HG03432 (cell line): ENCODE measurements around the gene GPR180.
A peak's percentile ranks its signal among the peaks of the same experiment; 100 is the strongest.

ENCODE experiments used
- ATAC-seq: cut with Tn5 transposase; IDR thresholded peaks from one replicate; pipeline ENCODE4 v1.9.1; 2021; ENCODE audit warnings: mild to moderate bottlenecking, moderate library complexity; ENCODE audit not compliant: unreplicated experiment

GPR180 gene

DNA sequence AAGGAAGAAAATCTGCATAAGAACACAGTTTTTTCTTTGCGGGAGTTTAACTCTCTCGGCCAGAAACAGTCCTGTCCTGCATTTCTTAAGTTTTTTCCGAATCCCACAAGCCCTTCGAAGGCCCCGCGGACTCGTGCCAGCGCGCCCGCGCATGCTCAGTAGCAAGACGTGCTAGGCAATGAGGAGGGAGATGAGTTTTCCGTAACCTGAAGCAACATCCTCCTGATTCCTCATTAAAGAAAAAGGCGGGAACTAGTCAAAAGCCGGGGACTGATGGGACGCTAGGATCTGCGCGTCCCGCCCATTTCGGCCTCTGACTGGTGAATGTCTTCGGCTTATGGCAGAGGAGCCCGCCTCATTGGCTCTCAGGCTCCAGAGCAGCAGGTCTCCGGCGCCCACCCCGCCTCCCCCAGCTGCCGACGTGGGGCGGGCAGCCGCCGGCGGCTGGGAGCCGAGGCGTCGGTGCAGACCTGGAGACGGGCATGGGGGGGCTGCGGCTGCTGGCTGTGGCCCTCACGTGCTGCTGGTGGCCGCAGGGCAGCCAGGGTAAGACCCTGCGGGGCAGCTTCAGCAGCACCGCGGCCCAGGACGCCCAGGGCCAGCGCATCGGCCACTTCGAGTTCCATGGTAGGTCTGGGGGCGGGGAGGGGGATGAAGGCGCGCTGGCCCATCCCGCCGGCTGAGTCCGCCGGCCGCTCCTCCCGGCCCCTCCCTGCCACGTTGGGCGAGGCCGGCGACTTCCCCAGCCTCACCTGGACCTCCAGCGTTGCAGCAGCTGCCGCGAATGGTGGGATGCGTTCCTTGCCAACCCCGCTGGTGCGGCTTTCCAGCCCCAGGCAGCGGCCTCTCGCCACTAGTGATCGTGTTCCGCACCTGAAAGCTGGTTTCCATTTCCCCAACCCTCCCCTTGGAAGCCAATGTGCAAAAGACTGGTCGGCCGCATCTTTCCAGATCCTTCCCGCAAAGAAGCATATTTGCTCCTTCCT lies at the start of gene GPR180:
Gene GPR180 (plus strand): TSS at position 412 of the 986 bp plus-strand sequence. CDS start 71 bp downstream, at position 483.
- ATAC-seq = peak; percentile 99

DNA sequence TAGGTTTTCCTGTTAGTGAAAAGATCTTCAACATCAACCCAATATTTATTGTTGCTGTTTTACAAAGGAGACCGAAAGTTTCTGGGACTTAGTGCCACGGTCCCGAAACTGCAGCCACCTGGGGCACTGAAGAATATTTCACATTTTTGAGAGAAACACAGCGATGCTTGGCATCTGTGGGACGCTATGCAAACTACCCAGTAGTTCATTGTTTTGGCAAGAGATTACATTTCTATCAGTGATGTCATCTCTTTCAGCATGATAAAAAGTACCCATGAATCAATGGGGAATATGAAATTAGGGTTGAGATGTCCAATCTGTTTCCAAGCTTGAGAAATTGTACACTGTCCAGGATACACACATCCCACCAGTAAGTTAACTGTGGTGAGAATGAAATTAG lies 49.6 kb upstream of the GPR180 start:
- no peak for ATAC-seq

DNA sequence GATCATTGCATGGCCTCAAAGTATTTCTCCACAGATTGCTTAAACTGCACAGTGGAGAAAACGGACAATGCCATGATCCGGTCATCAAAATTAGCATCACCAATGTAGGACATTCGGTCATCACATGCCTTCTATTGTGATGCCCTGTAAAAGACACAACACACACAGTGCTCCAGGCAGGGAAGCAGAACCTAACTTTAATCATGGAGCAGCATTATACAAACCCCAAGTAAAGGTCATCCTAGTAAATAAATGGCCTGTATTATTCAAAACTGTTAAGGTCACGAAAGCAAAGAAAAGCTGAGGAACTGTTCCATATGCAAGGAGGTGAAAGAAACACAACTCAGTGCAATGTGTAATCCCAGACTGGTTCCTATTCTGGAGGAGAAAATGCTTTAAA lies 47.9 kb upstream of the GPR180 start:
- ATAC-seq = no peak

DNA sequence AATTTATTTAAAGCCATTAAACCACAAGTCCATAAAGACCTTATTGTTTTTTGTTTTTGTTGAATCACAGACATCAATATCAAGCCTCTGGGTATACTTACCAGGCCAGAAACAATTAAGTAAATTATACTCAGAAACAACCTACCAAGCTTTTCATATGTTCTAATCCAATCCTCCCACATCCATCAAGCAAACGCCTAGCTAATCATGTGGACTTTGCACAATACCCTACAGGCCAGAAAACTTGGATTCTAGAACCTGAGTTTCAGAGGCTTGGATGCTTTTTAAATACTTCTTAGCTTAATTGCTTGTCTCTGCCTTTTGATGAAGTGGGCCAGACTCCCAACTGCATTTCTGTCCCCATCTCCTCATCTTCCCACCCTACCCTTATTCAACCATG lies 45.6 kb upstream of the GPR180 start:
- no peak for ATAC-seq

DNA sequence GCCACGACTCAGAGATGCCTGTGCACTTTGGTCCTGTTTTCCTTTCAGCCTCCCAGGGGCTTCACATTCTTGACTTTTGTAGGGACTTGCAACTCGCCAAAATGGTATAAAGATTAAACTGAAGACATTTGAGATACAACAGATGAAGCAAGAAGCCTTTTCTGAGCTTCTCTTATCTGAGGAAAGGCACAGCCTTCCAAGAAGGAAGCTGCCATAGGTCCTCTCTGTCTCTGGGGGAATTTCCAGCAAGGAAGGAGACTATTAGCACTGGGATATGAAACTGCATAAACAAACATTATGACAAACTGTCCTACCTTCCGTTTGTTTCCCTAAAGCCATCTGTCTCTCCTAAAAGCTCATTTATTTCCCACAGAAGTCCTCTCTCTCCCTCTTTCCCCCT lies 45.0 kb upstream of the GPR180 start:
- no peak for ATAC-seq

DNA sequence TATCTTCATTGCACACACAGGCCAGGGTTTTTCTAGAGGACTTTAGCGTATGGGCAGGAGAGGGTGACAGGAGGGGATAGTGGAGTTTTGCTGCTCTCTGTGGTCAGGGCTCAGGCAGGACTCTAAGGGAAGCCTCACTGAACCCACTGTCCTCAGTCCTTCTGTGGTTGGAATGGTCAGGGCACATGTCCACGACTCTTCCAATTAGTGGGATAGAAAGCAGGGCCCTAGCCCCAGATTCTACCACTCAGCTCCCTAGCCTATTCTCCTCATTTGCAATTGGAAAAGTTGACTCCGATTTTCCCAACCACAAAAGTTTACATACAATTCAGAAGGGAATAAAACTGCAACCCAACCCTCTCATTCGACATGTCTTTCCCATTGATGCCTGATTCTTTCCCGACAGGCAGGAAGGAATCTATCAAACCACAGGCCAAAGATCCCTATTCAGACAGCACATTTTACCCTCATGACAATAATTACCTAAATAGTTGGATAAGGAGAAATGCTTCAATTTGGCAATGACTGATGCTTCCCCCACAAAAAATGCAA lies 43.9 kb upstream of the GPR180 start:
- ATAC-seq = no peak

DNA sequence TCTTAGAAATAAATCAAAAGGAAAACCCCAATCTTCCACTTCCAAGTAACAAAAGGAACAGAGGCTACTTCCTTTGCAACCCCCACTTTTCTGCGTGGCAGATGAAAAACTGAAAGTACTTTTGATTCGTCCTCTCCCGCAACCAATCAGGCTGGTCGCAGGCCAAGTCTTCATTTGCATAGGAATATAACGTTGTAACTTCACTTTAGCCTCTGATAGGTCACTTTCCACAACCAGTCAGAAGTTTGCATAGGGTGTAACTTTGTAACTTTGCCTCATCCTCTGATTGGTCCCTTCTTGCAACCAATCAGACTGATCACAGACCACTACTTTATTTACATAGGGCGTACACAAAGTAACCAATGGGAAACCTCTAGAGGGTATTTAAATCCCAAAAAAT lies 42.9 kb upstream of the GPR180 start:
- ATAC-seq = no peak

DNA sequence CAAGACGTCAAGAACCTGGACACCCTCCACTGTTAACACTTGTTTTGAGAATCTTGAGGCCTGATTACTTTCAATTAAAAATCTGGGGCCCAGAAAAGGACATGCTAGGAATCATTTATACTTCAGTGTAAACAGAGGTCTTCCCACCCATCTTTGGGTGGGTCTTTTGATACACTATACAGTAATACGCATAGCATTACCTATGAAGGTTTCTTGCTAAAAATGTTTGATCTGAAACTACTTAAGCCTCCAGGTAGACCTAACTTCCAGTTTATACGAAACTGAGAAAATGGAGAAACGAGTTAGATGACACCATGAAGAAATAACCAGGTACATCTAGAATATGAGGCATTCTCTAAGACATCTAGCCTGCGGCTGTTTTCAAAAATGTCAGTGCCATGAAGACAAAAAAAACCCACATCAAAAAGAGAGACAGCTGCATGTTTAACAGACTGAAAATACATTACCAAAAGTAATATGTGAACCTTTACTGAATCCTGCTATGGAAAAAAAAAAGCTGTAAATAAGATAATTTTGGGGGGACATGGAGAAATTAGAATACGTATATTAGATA lies 42.3 kb upstream of the GPR180 start:
- ATAC-seq = no peak

DNA sequence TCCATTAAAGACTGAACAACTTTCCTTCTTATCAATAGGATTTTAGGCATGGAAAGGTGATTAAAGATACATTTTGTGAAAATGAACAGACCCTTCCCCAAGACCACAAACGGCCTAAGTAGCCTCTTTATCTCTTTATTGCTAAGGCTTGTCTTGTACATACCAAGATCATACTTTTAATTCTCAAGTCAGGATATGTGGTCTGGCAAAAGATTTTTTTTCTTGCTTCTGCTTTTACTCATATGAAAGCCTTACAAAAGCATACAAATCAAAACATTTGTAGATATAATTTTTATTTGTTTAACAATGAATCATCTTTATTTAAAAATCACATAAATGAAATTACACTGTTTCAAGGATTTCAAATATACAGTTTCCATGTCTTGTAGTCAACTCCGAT lies 41.5 kb upstream of the GPR180 start:
- no peak for ATAC-seq

DNA sequence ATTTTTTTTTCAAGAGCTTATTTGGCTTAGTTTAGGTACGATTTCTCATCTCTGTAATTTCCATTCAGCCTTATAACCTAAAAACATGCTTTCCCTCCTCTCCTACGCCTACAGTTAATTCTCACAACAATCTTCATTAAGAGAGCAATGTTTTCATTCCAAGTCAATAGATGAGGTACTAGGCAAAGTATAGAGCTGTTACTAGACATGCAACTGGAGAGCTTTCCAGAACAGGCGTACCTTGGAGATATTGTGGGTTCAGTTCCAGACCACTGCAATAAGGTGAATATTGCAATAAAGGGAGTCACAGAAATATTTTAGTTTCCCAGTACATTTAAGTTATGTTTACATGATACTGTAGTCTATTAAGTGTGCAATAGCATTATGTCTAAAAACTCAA lies 40.5 kb upstream of the GPR180 start:
- no peak for ATAC-seq

DNA sequence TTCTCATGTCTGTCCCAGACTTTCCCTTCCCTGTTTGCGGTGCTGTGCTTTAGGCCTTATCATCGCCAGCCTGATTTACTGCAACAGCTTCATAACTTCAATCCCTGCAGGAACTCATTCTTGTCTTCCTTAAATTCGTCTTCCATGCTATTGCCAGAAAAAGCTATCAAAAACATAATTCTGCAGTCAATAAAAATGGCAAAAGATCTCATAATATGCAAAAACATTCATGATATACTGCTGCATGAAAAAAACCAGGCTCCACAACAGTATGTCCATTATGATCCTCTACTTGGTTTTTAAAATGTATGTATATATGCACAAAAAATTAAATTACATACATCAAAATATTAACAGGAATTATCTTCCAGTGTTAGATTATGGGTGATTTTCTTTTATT lies 34.1 kb upstream of the GPR180 start:
- ATAC-seq = no peak

DNA sequence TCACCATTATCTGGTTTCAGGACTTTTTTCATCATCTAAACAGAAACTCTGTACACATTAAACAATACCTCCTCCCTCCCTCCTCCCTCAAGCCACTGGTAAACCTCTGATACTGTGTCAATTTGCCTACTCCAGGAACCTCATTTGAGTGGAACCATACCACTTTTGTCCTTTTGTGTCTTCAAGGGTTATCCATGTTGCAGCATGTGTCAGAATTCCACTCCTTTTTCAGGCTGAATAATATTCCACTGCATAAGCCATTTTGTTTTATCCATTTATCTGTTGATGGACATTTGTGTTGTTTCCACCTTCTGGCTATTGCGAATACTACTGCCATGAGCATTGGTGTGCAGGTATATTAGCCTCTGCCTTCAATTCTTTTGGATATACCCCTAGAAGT lies 33.2 kb upstream of the GPR180 start:
- no peak for ATAC-seq

DNA sequence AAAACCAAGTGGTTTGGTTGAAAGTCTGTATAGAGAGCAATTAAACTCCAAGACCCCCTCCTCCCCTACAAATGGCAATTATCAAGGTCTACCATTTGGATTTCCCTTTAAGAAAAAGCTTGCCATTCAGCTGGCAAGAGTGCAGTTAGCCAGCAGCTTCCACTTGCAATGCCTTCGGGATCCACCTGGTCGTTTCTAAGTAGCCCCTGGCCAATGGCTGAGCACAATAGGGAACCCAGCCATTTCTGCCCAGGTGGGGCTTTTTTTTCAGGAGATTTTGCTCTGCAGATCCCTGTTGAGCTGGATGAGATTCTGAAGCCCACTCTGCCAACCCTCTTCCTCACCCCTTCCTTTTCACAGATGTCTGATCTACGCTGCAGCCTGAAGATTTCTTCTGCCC lies 32.0 kb upstream of the GPR180 start:
- no peak for ATAC-seq

DNA sequence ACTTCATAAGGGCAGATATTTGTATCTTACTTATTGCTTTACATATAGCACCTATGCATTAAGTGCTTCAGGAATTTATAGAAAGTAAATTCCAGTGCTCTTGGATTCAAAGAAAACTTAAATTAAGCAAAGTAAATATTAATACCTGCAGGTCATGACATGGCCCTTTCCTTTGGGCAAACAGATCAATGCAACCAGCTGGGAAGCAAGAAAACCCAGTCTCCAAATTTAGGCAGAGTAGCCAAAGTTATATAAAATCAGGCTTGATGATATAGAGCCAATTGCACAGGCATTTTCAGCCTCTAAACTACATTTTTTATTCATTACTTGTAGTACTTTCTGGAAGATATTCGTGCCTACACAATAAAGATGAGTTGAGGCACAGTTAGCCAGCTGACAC lies 22.6 kb upstream of the GPR180 start:
- ATAC-seq = no peak

DNA sequence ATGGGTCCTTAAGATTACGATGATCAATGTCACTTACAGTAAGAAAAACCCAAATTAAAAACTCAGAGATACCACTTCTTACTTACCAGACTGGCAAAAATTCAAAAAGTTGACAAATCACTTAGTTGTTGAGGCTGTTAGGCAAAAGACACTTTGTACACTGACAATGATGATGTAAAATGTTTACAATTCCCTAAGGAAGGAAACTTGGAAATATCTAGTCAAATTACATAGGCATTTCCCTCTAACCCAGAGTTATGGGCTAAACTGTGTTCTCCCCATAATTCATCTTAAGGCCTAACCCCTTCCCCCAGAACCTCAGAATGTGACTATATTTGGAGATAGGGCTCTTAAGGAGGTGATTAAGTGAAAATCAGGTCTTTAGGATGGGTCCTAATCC lies 17.7 kb upstream of the GPR180 start:
- no peak for ATAC-seq

DNA sequence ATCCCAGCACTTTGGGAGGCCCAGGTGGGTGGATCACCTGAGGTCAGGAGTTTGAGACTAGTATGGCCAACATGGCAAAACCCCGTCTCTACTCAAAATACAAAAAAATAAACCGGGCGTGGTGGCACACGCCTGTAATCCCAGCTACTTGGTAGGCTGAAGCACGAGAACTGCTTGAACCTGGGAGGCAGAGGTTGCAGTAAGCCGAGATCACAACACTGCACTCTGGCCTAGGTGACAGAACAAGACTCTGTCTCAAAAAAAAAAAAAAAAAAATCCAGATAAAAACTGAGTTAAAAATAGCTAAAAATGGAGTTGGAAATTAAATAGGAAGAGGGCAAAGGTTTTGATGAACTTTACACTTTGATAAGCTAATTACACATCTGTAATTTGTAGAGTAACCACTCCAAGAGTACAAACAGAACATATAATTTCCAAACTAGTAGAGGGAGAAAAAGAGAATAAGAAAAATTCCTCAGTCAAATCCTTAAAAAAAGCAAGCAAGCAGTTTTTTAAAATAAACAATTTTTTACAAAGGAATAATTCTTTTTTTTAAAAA lies 16.0 kb upstream of the GPR180 start:
- ATAC-seq = no peak

DNA sequence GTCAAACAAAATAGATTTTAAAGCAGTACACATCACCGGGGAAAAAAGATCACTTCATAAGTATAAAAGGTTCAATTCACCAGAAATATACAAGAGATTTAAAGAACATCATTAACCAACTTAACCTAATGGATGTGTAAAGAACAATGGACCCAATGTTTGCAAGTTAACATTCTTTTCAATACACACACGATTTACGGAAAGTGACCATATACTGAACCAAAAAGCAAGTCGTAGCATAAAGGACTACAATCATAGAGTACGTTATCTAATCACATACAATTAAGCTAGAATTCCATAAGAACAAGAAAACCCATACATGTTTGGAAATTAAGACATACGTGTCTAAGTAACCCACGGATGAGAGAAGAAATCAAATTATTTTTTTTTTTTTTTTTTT lies 15.3 kb upstream of the GPR180 start:
- ATAC-seq = no peak

DNA sequence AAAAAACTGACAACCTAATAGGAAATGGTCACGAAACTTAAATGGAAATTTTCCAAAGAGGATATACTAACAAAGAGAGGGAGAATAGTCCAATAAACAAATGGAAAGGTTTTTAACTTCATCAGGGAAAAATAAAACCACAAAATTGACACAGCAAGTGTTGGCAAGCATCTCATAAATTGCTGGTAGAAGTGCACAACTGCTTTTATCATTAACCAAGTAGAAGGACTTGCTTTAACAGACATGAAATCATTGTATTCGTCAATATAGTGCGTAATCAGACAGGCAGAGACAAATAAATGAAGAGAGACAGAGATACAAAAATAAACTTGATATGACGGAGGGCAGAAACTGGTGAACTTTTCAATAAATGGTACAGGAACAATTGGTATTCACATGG lies 13.1 kb upstream of the GPR180 start:
- ATAC-seq = no peak

DNA sequence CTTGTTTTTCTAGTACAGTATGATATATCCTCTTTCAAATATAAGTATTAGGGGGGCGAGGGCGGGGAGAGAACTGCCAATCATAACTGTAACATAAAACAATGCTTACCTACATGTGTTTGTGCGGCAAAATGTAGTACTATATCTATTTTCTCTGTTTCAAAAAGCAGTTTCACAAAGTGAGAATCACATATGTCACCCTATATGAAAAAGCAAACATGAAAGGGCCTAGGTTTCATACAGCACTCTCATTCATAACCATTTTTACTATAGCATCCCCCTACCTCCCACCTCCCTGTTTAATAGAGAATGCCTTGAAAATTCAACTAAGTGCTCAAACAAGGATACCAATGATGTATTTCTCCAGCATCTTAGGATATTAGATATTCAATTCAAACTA lies 10.9 kb upstream of the GPR180 start:
- no peak for ATAC-seq

DNA sequence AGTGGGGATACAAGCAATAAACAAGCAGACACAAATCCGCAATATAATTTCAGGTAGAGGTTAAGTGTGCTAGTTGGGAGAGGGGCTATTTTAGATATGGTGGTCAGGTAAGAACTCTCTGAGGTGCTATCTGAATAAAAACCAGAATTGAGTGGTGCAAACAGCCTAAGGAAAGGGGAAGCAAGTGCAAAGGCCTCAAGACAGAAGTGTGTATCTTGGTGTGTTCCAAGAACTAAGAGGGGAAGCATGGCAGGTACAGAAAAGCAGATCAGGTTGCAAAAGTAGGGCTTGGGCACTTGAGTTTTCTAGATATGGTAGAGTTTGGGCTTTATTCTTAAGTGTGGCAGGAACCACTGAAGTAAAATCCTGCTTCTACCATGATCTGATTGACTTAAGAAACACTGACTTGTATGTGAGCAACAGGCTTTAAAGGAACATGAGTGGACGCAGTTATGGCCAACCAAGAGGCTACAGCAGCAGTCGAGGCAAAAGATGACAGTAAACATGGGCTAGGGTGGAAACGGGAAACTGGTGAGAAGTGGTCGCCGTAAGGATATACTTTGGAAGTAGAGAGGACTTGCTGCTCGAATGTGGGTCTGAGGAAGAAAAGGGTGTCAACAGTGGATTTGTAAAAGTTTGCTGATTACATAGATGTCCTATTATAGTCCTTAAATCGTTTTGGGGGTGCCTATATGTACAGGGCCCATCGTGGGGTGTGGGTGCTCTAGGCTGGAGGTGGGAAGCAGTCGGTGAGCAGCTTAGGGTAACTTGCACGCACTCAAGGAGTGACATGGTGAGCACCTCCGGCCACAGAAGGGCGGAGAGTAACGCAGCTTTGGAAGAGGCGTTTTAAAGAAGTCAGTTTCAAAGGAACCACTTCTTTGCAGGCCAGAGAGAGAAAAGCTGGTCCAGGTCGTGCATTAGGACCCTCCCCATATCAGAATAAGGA lies 6.4 kb upstream of the GPR180 start:
- peak; percentile 56 for ATAC-seq
